Measurements from ENCODE around the gene WDR27.

- TF ChIP-seq CTCF (IDR thresholded peaks at IDR 0.05; ENCODE audit: low read depth, low read length) (no peak), MYC (IDR thresholded peaks at IDR 0.05; ENCODE audit: low read depth, low read length) (no peak), POLR2A (IDR thresholded peaks at IDR 0.05; ENCODE audit: extremely low read depth, insufficient read length) (no peak), MAX (IDR thresholded peaks at IDR 0.05; ENCODE audit: low read depth, low read length) (no peak)
Observed at GRCh38 chr6:169527306-169527705, 174.5 kb downstream of the WDR27 start.
